Measurements from ENCODE around the gene TRIM9.
"Not testable (repeated sequence)": the region's sequence is repeated elsewhere in the genome, so short reads cannot be mapped to it uniquely, and the experiment has no call there.

Gene TRIM9

DNA sequence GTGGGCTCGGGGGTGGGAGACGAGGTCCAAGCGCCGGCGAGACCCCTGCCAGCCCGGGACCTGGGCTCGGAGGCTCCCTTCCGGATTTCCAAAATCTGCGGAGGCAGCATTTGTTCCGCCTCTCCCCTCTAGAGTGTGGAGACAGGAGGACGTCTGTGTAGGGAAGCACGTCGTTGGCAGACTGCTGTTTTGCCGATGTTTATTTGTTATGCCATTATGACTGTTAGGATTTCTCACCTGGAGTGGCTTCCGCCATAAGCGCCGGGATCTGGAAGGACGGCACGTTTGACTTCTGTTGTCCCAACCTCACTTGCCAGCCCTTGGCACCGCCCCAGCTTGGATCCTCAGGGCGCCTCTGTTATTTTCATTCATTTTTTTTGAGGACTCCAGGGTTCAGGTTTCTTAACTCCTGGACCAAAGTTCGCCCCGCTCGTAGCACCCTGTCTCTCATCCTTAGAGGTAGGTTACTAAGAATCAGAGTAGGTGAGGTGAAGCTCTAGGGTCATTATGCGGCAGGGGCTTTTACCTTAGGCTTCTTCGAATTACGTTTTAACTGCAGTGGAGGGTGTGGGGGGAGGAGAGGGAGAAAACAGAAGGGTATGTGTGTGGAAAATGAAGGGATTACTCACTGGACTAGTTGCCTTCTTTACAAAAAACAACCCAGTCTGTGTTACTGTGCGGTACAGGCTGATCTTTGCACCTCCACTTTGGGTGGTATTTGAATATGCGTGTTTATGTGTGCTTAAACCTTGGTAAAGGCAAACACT lies 150.1 kb downstream of the TRIM9 start:
- TF ChIP-seq CTCF (IDR thresholded peaks at IDR 0.05; ENCODE audit: extremely low read depth, missing control alignments): no peak
- no peak for DNase-seq (ENCODE audit: low spot score)

- no peak for TF ChIP-seq CTCF (IDR thresholded peaks at IDR 0.05; ENCODE audit: extremely low read depth, missing control alignments)
- DNase-seq (ENCODE audit: low spot score): peak; percentile 82
These were observed 150.8 kb downstream of the TRIM9 start, which contains the start of gene PYGL for GRCh38 chr14:50943943-50944646. Gene PYGL, minus strand, starts transcription at chr14:50944483. Its CDS starts 80 bp downstream, at chr14:50944403.

DNA sequence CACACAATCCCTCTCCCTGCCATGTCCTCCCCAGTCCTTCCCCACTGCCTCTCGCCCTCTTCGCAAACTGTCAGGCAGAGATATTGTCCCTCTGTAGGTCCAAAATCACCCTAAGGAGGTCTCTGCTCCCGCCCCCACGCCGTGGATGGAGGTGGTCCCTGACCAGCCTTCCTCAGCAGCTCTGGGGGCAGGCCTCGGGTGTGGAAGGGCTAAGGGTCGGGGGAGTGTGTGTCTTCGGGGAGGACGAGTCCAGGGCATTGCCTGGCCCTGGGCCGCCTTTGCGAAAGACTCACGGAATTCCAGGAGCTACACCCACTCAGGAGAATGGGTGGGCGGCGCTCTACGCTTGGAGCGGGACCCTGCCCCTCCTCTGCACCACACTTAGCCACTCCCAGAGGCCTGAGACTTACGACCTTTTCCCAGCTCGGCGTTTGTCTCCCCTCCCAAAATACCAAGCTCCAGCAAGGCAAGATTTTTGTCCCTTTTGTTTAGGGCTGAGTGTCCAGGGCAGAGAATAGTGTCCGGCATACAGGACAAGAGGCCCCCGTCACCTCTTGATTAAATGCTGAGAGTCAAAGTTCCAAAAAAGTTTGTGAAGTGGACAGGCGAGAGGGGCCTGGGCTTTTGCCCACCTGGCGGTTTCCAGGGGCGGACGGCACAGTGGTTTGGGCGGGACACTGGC lies 151.5 kb downstream of the TRIM9 start:
- DNase-seq (ENCODE audit: low spot score): no peak
- no peak for TF ChIP-seq CTCF (IDR thresholded peaks at IDR 0.05; ENCODE audit: extremely low read depth, missing control alignments)

- not testable (repeated sequence) for DNase-seq (ENCODE audit: low spot score)
These were observed 153.3 kb downstream of the TRIM9 start for GRCh38 chr14:50941638-50942037.

- no peak for DNase-seq (ENCODE audit: low spot score)
- no peak for TF ChIP-seq CTCF (IDR thresholded peaks at IDR 0.05; ENCODE audit: extremely low read depth, missing control alignments)
These were observed 153.8 kb downstream of the TRIM9 start for GRCh38 chr14:50941151-50941550.

DNA sequence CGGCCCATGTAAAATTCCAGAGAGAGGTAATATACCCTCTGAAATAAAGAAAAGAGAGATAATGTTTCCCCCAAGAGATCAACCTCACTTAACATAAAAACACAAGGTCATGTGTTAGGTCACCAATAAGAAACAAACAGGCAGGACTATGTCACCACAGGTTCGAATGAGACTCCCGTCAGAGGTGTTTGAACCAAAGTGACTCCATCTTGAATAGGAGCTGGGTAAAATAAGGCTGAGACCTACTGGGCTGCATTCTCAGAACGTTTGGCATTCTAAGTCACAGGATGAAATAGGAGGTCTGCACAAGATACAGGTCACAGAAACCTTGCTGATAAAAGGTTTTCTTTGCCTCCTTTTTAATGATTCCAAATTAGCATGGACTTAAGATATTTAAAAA lies 157.1 kb downstream of the TRIM9 start:
- DNase-seq (ENCODE audit: low spot score): no peak

GRCh38 chr14:50937325-50937724 lies 157.6 kb downstream of the TRIM9 start:
- TF ChIP-seq CTCF (IDR thresholded peaks at IDR 0.05; ENCODE audit: extremely low read depth, missing control alignments): no peak
- DNase-seq (ENCODE audit: low spot score): no peak

More for the DNA sequence above, 157.1 kb downstream of the TRIM9 start:
- TF ChIP-seq CTCF (IDR thresholded peaks at IDR 0.05; ENCODE audit: extremely low read depth, missing control alignments): no peak

Measured in GM20000 (cell line).